Nephron (organoid): Measurements from ENCODE around the gene SESN2.

ENCODE experiments used
- H3K27ac Mint-ChIP-seq, 3 experiments: 2 replicates each; pipeline ENCODE4 v1.8.0; 2020; ENCODE audit warnings: mixed read lengths in 3 of 3, mild to moderate bottlenecking in 2 of 3, moderate library complexity in 1 of 3
- H3K27me3 Mint-ChIP-seq: 2 replicates; pipeline ENCODE4 v1.8.0; 2021; ENCODE audit warnings: low read depth, mild to moderate bottlenecking, moderate library complexity, mixed read lengths
- H3K36me3 Mint-ChIP-seq: 2 replicates; pipeline ENCODE4 v1.8.0; 2020; ENCODE audit warnings: low read depth, mixed read lengths
- H3K4me1 Mint-ChIP-seq: 2 replicates; pipeline ENCODE4 v1.8.0; 2020; ENCODE audit warnings: mixed read lengths
- H3K4me3 Mint-ChIP-seq, 3 experiments: 2 replicates each; pipeline ENCODE4 v1.8.0; 2020; ENCODE audit warnings: mild to moderate bottlenecking in 3 of 3, mixed read lengths in 3 of 3, moderate library complexity in 2 of 3
- H3K9me3 Mint-ChIP-seq: 2 replicates; pipeline ENCODE4 v1.8.0; 2020; ENCODE audit warnings: mixed read lengths
- CTCF ChIP-seq, 3 experiments: fragments of 200-600 bp; sonication (generic); IDR thresholded peaks; one replicate each; pipeline ENCODE4 v1.5.0; 2021; ENCODE audit warnings: antibody characterized with exemption in 3 of 3; ENCODE audit not compliant: unreplicated experiment in 3 of 3

SESN2 gene

GRCh38 chr1:28291711-28292110 is 32.4 kb downstream of the SESN2 start:
- Mint-ChIP-seq H3K9me3 (no peaks in the 10 kb centered on the region), H3K36me3 (no peaks in the 10 kb centered on the region), H3K4me1 (peaks cover 8% of the 10 kb centered on the region), H3K4me3 (no peak overlapping the region), H3K27me3 (no peaks in the 10 kb centered on the region), H3K27ac (peak overlapping the region in 2 of 3 experiments; percentile 0 to 19)
- TF ChIP-seq CTCF (IDR thresholded peaks at IDR 0.05; ENCODE audit: unreplicated experiment in 3 of 3), result no peak

- H3K9me3 Mint-ChIP-seq, result no peaks in the 10 kb centered on the region
- no peak for TF ChIP-seq CTCF (IDR thresholded peaks at IDR 0.05; ENCODE audit: unreplicated experiment in 3 of 3)
- H3K36me3 Mint-ChIP-seq, result no peaks in the 10 kb centered on the region
- no peaks in the 10 kb centered on the region for H3K27me3 Mint-ChIP-seq
- H3K4me3 Mint-ChIP-seq, result peak overlapping the region in 1 of 3 experiments; percentile 60
- H3K27ac Mint-ChIP-seq, result peak overlapping the region; percentile 95 to 98 (median 98)
- peaks cover 15% of the 10 kb centered on the region for H3K4me1 Mint-ChIP-seq
These were observed 36.6 kb downstream of the SESN2 start for GRCh38 chr1:28295936-28296335.

GRCh38 chr1:28296401-28297261 is 37.3 kb downstream of the SESN2 start:
- TF ChIP-seq CTCF (IDR thresholded peaks at IDR 0.05; ENCODE audit: unreplicated experiment in 3 of 3), result no peak
- Mint-ChIP-seq H3K9me3 (no peaks in the 10 kb centered on the region), H3K27me3 (no peaks in the 10 kb centered on the region), H3K4me1 (peaks cover 15% of the 10 kb centered on the region), H3K36me3 (no peaks in the 10 kb centered on the region), H3K4me3 (peak overlapping the region; percentile 52 to 64 (median 60)), H3K27ac (peak overlapping the region; percentile 95 to 98 (median 98))

GRCh38 chr1:28297826-28298225 is 38.5 kb downstream of the SESN2 start:
- no peaks in the 10 kb centered on the region for H3K9me3 Mint-ChIP-seq

GRCh38 chr1:28298438-28298837 is 39.1 kb downstream of the SESN2 start:
- peak overlapping the region in 2 of 3 experiments; percentile 32 to 50 for H3K27ac Mint-ChIP-seq

More at GRCh38 chr1:28297826-28298225, 38.5 kb downstream of the SESN2 start:
- no peak for TF ChIP-seq CTCF (IDR thresholded peaks at IDR 0.05; ENCODE audit: unreplicated experiment in 3 of 3)
- Mint-ChIP-seq H3K4me1 (peaks cover 15% of the 10 kb centered on the region), H3K27ac (peak overlapping the region in 1 of 3 experiments; percentile 83), H3K4me3 (no peak overlapping the region), H3K36me3 (no peaks in the 10 kb centered on the region), H3K27me3 (no peaks in the 10 kb centered on the region)

More at GRCh38 chr1:28298438-28298837, 39.1 kb downstream of the SESN2 start:
- H3K4me1 Mint-ChIP-seq, result peaks cover 15% of the 10 kb centered on the region
- TF ChIP-seq CTCF (IDR thresholded peaks at IDR 0.05; ENCODE audit: unreplicated experiment in 3 of 3), result no peak
- no peaks in the 10 kb centered on the region for H3K27me3 Mint-ChIP-seq
- no peaks in the 10 kb centered on the region for H3K36me3 Mint-ChIP-seq
- H3K9me3 Mint-ChIP-seq, result no peaks in the 10 kb centered on the region
- no peak overlapping the region for H3K4me3 Mint-ChIP-seq
